GM21423 (cell line): ENCODE results near the gene USP11.

Experiments
- ATAC-seq: cut with Tn5 transposase; IDR thresholded peaks from one replicate; pipeline ENCODE4 v1.9.1; 2021; ENCODE audit warnings: mild to moderate bottlenecking, moderate library complexity; ENCODE audit not compliant: unreplicated experiment

Gene USP11

GRCh38 chrX:47202877-47203276 is 29.9 kb upstream of the USP11 start:
- ATAC-seq = no peak

- ATAC-seq = no peak
Observed at GRCh38 chrX:47204970-47205369, 27.8 kb upstream of the USP11 start.

GRCh38 chrX:47206316-47206715 is 26.5 kb upstream of the USP11 start:
- no peak for ATAC-seq

- ATAC-seq = no peak
Observed at GRCh38 chrX:47208108-47208507, 24.7 kb upstream of the USP11 start.

GRCh38 chrX:47209508-47210238 is 23.1 kb upstream of the USP11 start:
- no peak for ATAC-seq

GRCh38 chrX:47210661-47211425 is 22.0 kb upstream of the USP11 start:
- no peak for ATAC-seq

GRCh38 chrX:47212381-47213293 is 20.2 kb upstream of the USP11 start:
- ATAC-seq = no peak

- ATAC-seq = no peak
Observed at GRCh38 chrX:47214435-47215077, 18.3 kb upstream of the USP11 start.

- no peak for ATAC-seq
Observed at GRCh38 chrX:47215291-47215900, 17.4 kb upstream of the USP11 start.

- ATAC-seq = no peak
Observed at GRCh38 chrX:47216393-47216925, 16.4 kb upstream of the USP11 start.

GRCh38 chrX:47217121-47217851 is 15.5 kb upstream of the USP11 start:
- no peak for ATAC-seq

GRCh38 chrX:47217852-47218279 is 14.9 kb upstream of the USP11 start:
- ATAC-seq = peak; percentile 85

- ATAC-seq = peak; percentile 34
Observed at GRCh38 chrX:47218280-47218919, 14.4 kb upstream of the USP11 start, which contains the start of gene CDK16. Gene CDK16, plus strand, starts transcription at chrX:47218681. Its CDS starts 4,877 bp downstream, at chrX:47223558.

- no peak for ATAC-seq
Observed at GRCh38 chrX:47218920-47219815, 13.6 kb upstream of the USP11 start.

- ATAC-seq = no peak
Observed at GRCh38 chrX:47221756-47222155, 11.1 kb upstream of the USP11 start.

GRCh38 chrX:47222751-47223350 is 10.0 kb upstream of the USP11 start:
- ATAC-seq = no peak

- ATAC-seq = no peak
Observed at GRCh38 chrX:47223476-47224250, 9.1 kb upstream of the USP11 start.
